Neural progenitor cell (in vitro differentiated cells): Measurements from ENCODE around the gene UBE2K.

Experiments used
- CTCF ChIP-seq: fragments of 200-600 bp; sonication (generic); IDR thresholded peaks from 2 replicates; pipeline ENCODE4 v1.5.1; 2017; ENCODE audit warnings: antibody characterized with exemption, mild to moderate bottlenecking
- EZH2 ChIP-seq: fragments of 200-600 bp; sonication (generic); IDR thresholded peaks from 2 replicates; pipeline ENCODE4 v1.6.1; 2017; ENCODE audit warnings: antibody characterized with exemption, mild to moderate bottlenecking, moderate library complexity

- TF ChIP-seq CTCF (no peak), EZH2 (no peak)
These were observed 58.2 kb downstream of the UBE2K start for GRCh38 chr4:39756159-39756558.
